Measurements from ENCODE around the gene CST9L. TPM values are rescaled to one million over a fixed set of nuclear protein-coding genes. Genes with fewer than 3 reads are reported as not detected.

The CST9L gene
- total RNA-seq, 1 experiment from 2014 or later = not detected

DNA sequence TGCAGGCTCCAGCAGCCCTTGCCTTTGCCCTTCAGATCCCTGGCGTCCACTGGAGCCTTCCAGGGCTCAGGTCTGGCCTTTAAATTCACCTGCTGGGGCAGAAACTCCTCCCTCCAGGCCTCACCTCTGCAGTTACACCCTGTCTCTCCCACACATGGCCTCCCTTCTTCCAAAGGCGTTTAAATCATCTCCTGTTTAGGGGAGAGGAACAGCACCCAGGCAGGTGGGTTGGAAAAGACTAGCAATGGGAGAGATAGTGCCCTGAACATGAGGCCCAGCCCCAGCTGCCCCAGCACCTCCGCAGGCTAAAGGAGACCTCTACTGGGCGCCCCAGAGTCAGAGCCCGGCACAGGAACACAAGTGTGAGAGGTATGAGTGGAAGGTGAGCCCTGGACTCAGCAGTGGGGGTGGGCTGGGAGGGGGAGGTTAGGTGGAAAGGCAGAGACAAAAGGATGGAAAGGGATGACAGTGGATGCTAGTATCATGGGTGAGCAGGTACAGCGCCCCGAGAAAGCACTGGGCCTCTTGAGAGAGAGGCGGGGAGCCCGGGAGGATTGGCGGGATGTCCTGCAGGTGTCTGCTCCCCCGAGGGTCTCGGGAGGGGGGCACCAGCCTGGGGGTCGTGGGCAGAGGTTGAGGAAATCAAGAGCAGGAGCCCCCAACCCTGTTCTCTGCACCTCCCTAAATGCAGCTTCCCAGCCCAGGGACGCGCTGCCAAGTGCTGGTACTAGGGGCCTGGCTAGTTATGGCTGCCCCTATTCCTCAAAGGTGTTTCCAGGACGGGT lies 37.8 kb upstream of the CST9L start, which contains the start of gene CST9:
TSS of gene CST9 (minus strand) at position 51 of the 785 bp plus-strand sequence. CDS start 53 bp downstream, outside the sequence.
- DNase-seq (ENCODE audit: low read depth, low spot score) (no peak), ATAC-seq (peak; percentile 17)
- RAD21 ChIA-PET (ENCODE audit: low non-redundant PET in 1 of 2, low total read pairs in 2 of 2, uncharacterized antibody in 2 of 2, unreplicated experiment in 2 of 2) = no interaction called here
- H3K9me3 ChIP-seq (ENCODE audit: control insufficient read depth in 1 of 2, insufficient read depth in 1 of 2, low read depth in 1 of 2, low read length in 2 of 2) = no peaks in the 10 kb centered on the region
- H3K27me3 ChIP-seq (ENCODE audit: insufficient read depth, low read length) = peaks cover 10% of the 10 kb centered on the region; the same call in 1 of the 2 replicates
- POLR2A ChIA-PET = no interaction called here
- peak within 1 kb of the TSS; percentile 34 for H2AFZ ChIP-seq (ENCODE audit: low read depth, low read length, poor library complexity, severe bottlenecking)
- no peak within 1 kb of the TSS for H3K9ac ChIP-seq (ENCODE audit: low read length)
- H4K20me1 ChIP-seq (ENCODE audit: insufficient read depth) = no peaks in the 10 kb centered on the region
- H3K9me2 ChIP-seq (ENCODE audit: insufficient read depth) = no peaks in the 10 kb centered on the region
- TF ChIP-seq SP1 (IDR thresholded peaks at IDR 0.05; ENCODE audit: low read depth) (no peak), POLR2AphosphoS5 (IDR thresholded peaks at IDR 0.05; ENCODE audit: low read depth, low read length) (no peak), SIN3A (IDR thresholded peaks at IDR 0.05; ENCODE audit: low read depth) (no peak), RAD21 (IDR thresholded peaks at IDR 0.05; ENCODE audit: low read depth) (no peak), YY1 (IDR thresholded peaks at IDR 0.05; ENCODE audit: extremely low read depth, insufficient replicate concordance, low read depth, low read length) (no peak), CEBPB (IDR thresholded peaks at IDR 0.05; ENCODE audit: low read depth) (no peak), JUND (IDR thresholded peaks at IDR 0.05) (no peak), TCF7L2 (IDR thresholded peaks at IDR 0.05; ENCODE audit: borderline replicate concordance, extremely low read depth, insufficient read depth, insufficient read length) (no peak), CBX3 (IDR thresholded peaks at IDR 0.05; ENCODE audit: low read depth) (no peak), EZH2phosphoT487 (IDR thresholded peaks at IDR 0.05; ENCODE audit: borderline replicate concordance) (no peak), EZH2 (IDR thresholded peaks at IDR 0.05) (no peak), ELF1 (IDR thresholded peaks at IDR 0.05; ENCODE audit: borderline replicate concordance, low read depth) (no peak), ZFX (IDR thresholded peaks at IDR 0.05) (no peak), POLR2A (IDR thresholded peaks at IDR 0.05; ENCODE audit: borderline replicate concordance, extremely low read depth, insufficient read depth, insufficient read length) (no peak), FOSL1 (IDR thresholded peaks at IDR 0.05; ENCODE audit: low read depth) (no peak), ZNF274 (IDR thresholded peaks at IDR 0.05; ENCODE audit: low read depth, low read length) (no peak)
- TF ChIP-seq, protein P1, sequence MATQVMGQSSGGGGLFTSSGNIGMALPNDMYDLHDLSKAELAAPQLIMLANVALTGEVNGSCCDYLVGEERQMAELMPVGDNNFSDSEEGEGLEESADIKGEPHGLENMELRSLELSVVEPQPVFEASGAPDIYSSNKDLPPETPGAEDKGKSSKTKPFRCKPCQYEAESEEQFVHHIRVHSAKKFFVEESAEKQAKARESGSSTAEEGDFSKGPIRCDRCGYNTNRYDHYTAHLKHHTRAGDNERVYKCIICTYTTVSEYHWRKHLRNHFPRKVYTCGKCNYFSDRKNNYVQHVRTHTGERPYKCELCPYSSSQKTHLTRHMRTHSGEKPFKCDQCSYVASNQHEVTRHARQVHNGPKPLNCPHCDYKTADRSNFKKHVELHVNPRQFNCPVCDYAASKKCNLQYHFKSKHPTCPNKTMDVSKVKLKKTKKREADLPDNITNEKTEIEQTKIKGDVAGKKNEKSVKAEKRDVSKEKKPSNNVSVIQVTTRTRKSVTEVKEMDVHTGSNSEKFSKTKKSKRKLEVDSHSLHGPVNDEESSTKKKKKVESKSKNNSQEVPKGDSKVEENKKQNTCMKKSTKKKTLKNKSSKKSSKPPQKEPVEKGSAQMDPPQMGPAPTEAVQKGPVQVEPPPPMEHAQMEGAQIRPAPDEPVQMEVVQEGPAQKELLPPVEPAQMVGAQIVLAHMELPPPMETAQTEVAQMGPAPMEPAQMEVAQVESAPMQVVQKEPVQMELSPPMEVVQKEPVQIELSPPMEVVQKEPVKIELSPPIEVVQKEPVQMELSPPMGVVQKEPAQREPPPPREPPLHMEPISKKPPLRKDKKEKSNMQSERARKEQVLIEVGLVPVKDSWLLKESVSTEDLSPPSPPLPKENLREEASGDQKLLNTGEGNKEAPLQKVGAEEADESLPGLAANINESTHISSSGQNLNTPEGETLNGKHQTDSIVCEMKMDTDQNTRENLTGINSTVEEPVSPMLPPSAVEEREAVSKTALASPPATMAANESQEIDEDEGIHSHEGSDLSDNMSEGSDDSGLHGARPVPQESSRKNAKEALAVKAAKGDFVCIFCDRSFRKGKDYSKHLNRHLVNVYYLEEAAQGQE (IDR thresholded peaks at IDR 0.05; ENCODE audit: low read depth) = no peak
- TF ChIP-seq, protein P2, sequence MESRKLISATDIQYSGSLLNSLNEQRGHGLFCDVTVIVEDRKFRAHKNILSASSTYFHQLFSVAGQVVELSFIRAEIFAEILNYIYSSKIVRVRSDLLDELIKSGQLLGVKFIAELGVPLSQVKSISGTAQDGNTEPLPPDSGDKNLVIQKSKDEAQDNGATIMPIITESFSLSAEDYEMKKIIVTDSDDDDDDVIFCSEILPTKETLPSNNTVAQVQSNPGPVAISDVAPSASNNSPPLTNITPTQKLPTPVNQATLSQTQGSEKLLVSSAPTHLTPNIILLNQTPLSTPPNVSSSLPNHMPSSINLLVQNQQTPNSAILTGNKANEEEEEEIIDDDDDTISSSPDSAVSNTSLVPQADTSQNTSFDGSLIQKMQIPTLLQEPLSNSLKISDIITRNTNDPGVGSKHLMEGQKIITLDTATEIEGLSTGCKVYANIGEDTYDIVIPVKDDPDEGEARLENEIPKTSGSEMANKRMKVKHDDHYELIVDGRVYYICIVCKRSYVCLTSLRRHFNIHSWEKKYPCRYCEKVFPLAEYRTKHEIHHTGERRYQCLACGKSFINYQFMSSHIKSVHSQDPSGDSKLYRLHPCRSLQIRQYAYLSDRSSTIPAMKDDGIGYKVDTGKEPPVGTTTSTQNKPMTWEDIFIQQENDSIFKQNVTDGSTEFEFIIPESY (IDR thresholded peaks at IDR 0.05; ENCODE audit: extremely low read depth, insufficient replicate concordance, low read length) = no peak
- H3K79me2 ChIP-seq (ENCODE audit: insufficient read depth, low read length) = no peaks in the 10 kb centered on the region
- H3K36me3 ChIP-seq (ENCODE audit: control insufficient read depth in 1 of 2, insufficient read depth in 2 of 2, low read length in 2 of 2) = no peaks in the 10 kb centered on the region
- H3K4me3 ChIP-seq (replicated peaks in 1 of 2; ENCODE audit: low read depth in 1 of 2, low read length in 2 of 2) = no peak within 1 kb of the TSS
- intact Hi-C loops (cut with micrococcal nuclease) = loop anchor here (2.0 to 5.0 kb wide), 3 partner anchors 61 to 255 kb away; partner anchors contain the start of gene NXT1
- no peaks in the 10 kb centered on the region for H3K4me1 ChIP-seq (ENCODE audit: control insufficient read depth in 1 of 2, insufficient read depth in 2 of 2, low read length in 2 of 2)
- no peak within 1 kb of the TSS for H3K27ac ChIP-seq (ENCODE audit: low read depth, low read length)
- CTCF ChIA-PET = no interaction called here
- peak within 1 kb of the TSS; percentile 11 for H3K4me2 ChIP-seq (ENCODE audit: low read length)
- BruUV-seq (replicated peaks) = no TSS peak
